ENCODE results near the gene LIPM.

DNA sequence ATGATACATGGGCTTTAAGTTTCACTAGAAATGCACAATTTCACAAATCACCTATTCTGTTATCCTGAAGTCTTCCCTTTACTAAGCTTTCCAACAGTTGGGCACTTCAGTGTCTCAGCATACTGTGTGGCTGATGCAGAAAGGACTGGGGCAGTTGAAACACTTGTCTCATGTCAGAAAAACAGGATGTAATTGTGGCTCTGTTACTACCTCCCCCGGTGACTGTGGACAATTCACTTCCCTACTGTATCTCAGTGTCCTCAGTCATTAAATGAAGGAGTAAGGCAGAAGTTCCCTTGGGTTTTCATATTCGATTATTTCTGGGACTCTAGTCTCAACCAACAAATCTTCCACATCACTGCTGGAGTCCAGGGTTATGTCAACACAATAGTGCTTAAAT is 31.2 kb downstream of the LIPM start:
- TF ChIP-seq POLR2A (IDR thresholded peaks at IDR 0.05; ENCODE audit: low read length) = no peak
- no peak for TF ChIP-seq GATA1 (IDR thresholded peaks at IDR 0.05; ENCODE audit: low read depth, low read length)

Measured in erythroblast (primary cell).